ENCODE results near the gene PNMA8C.
"Not testable (repeated sequence)": the region's sequence is repeated elsewhere in the genome, so short reads cannot be mapped to it uniquely, and the experiment has no call there.

The PNMA8C gene

DNA sequence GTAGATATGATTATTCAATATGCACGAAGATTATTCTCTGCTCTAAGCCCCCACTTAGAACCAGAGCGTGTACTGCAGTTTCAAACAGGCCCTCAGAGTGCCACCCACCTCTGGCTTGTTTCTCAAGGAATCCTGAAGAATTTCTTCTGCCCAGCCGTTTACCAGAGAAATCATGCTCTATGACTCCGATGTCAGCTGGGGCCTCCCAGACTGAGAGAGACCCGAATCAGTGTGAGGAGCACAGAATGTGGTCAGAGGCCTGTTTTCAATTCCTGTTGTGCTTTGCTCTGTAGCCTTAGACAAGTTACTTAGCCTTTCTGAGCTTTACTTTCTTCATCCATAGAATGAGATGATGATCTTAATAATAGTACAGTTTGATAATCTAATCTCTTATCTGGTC is 5.5 kb downstream of the PNMA8C start:
- H3K4me3 ChIP-seq: no peak overlapping the region
- H3K36me3 ChIP-seq (ENCODE audit: insufficient read depth, low read length): no peaks in the 10 kb centered on the region
- TF ChIP-seq POLR2AphosphoS5 (IDR thresholded peaks at IDR 0.05; ENCODE audit: borderline replicate concordance, low read depth, low read length) (no peak), EZH2 (IDR thresholded peaks at IDR 0.05) (no peak), FOXP2 (optimal IDR thresholded peaks at IDR 0.05; ENCODE audit: control extremely low read depth, extremely low read length, insufficient read depth) (no peak)
- no peak overlapping the region for H3K9ac ChIP-seq (ENCODE audit: insufficient read length)
- no peak overlapping the region for H3K27ac ChIP-seq
- H3K9me3 ChIP-seq (ENCODE audit: low read depth, low read length): no peaks in the 10 kb centered on the region
- no peak for DNase-seq (ENCODE audit: low read depth, low spot score)

DNA sequence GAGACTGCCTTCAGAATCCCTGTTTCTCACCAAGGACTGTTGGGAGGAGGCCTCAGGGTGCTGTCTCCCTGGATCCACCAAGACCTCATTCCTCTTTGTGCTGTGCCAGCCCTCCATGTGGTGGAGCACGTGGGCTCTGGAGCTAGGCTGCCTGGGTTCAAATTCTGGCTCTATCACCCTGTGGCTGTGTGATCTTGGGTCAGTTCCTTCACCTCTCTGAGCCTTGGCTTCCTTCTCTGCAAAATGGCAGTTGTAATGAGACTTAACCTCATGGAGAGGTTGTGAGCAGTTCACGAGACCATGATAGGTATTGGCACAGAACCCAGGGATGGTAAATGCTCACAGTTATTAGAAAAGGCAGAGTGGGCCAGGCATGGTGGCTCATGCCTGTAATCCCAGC is 6.4 kb downstream of the PNMA8C start:
- H3K4me3 ChIP-seq: no peak overlapping the region
- H3K36me3 ChIP-seq (ENCODE audit: insufficient read depth, low read length): no peaks in the 10 kb centered on the region
- no peak for DNase-seq (ENCODE audit: low read depth, low spot score)
- TF ChIP-seq EZH2 (IDR thresholded peaks at IDR 0.05) (no peak), FOXP2 (optimal IDR thresholded peaks at IDR 0.05; ENCODE audit: control extremely low read depth, extremely low read length, insufficient read depth) (no peak), POLR2AphosphoS5 (IDR thresholded peaks at IDR 0.05; ENCODE audit: borderline replicate concordance, low read depth, low read length) (no peak)
- H3K27ac ChIP-seq: no peak overlapping the region
- no peak overlapping the region for H3K9ac ChIP-seq (ENCODE audit: insufficient read length)
- H3K9me3 ChIP-seq (ENCODE audit: low read depth, low read length): no peaks in the 10 kb centered on the region

DNA sequence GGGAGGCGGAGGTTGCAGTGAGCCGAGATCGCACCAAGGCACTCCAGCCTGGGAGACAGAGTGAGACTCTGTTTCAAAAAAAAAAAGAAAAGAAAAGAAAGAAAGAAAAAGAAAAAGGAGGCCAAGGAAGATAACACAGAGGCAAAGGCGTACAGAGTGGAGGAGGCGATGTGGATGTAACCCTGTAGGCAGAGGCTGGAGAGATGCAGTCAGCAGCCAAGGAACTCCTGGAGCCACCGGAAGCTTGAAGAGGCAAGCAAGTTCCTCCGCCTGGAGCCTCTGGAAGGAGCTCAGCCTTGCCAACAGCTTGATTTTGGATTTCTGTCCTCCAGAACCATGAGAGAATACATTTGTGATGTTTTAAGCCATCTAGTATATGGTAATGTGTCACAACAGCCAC is 8.7 kb downstream of the PNMA8C start:
- peak overlapping the region; percentile 47 for H3K4me3 ChIP-seq
- DNase-seq (ENCODE audit: low read depth, low spot score): no peak
- H3K27ac ChIP-seq: peak overlapping the region; percentile 93
- no peaks in the 10 kb centered on the region for H3K9me3 ChIP-seq (ENCODE audit: low read depth, low read length)
- no peaks in the 10 kb centered on the region for H3K36me3 ChIP-seq (ENCODE audit: insufficient read depth, low read length)
- no peak overlapping the region for H3K9ac ChIP-seq (ENCODE audit: insufficient read length)
- TF ChIP-seq EZH2 (IDR thresholded peaks at IDR 0.05): no peak
- TF ChIP-seq POLR2AphosphoS5 (IDR thresholded peaks at IDR 0.05; ENCODE audit: borderline replicate concordance, low read depth, low read length): no peak
- TF ChIP-seq FOXP2 (optimal IDR thresholded peaks at IDR 0.05; ENCODE audit: control extremely low read depth, extremely low read length, insufficient read depth): no peak

DNA sequence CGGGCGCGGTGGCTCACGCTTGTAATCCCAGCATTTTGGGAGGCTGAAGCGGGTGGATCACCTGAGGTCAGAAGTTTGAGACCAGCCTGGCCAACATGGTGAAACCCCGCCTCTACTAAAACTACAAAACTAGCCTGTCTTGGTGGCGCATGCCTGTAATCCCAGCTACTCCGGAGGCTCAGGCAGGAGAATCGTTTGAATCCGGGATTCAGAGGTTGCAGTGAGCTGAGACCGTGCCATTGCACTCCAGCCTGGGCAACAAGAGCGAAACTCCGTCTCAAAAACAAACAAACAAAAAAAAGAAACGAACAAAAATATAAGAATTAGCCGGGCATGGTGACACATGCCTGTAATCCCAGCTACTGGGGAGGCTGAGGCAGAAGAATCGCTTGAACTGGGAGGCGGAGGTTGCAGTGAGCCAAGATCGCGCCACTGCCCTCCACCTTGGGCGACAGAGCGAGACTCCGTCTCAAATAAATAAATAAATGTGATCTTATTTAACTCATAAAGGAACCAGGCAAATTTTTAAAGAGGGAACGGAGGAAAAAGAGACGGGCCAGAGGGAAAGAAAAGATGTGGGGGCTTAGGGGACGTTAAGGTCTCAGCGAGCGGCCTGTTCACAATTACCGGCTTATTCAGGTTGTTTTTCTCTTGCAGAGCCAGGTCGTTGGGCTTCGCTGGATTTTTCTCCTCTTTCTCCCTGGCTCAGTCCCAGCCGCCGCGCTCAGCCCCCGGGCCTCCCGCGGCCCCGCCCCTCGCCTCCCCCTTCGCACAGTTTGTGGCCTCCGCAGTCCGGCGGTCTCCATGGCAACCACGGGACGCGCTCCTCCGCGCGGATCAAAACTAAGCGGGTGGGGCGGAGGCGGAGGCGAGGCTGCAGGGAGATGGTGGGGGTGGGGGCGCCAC is 12.7 kb downstream of the PNMA8C start:
- H3K36me3 ChIP-seq (ENCODE audit: insufficient read depth, low read length); H3K9me3 ChIP-seq (ENCODE audit: low read depth, low read length); DNase-seq (ENCODE audit: low read depth, low spot score): not testable (repeated sequence)
- H3K4me3 ChIP-seq: peak overlapping the region; percentile 74
- H3K27ac ChIP-seq: peak overlapping the region; percentile 55
- peak; percentile 41; the same call in 1 of the 2 replicates for TF ChIP-seq POLR2AphosphoS5 (IDR thresholded peaks at IDR 0.05; ENCODE audit: borderline replicate concordance, low read depth, low read length)
- peak overlapping the region; percentile 47 for H3K9ac ChIP-seq (ENCODE audit: insufficient read length)

DNA sequence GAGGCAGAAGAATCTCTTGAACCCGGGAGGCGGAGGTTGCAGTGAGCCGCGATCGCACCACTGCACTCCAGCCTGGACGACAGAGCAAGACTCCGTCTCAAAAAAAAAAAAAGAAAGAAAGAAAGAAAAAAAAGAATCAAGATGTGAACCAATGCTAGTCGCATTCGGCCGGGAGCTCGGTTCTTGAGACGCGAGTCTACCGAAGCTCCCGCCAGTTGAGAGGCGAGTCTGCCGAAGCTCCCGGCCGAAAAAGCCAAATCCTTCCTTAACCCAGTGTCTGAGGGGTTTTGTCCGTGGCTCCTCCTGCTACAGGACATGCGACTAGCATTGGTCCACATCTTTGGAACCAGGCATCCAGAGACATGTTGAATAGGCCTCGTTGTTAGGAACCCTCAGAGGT is 13.8 kb downstream of the PNMA8C start:
- Histone ChIP-seq H3K27ac (0 out of 2 replicates have a peak overlapping the region, but pooled peaks have one; percentile 46), H3K36me3 (ENCODE audit: insufficient read depth, low read length) (peaks cover 15% of the 10 kb centered on the region)
- not testable (repeated sequence) for H3K4me3 ChIP-seq; DNase-seq (ENCODE audit: low read depth, low spot score); H3K9me3 ChIP-seq (ENCODE audit: low read depth, low read length); H3K9ac ChIP-seq (ENCODE audit: insufficient read length)

DNA sequence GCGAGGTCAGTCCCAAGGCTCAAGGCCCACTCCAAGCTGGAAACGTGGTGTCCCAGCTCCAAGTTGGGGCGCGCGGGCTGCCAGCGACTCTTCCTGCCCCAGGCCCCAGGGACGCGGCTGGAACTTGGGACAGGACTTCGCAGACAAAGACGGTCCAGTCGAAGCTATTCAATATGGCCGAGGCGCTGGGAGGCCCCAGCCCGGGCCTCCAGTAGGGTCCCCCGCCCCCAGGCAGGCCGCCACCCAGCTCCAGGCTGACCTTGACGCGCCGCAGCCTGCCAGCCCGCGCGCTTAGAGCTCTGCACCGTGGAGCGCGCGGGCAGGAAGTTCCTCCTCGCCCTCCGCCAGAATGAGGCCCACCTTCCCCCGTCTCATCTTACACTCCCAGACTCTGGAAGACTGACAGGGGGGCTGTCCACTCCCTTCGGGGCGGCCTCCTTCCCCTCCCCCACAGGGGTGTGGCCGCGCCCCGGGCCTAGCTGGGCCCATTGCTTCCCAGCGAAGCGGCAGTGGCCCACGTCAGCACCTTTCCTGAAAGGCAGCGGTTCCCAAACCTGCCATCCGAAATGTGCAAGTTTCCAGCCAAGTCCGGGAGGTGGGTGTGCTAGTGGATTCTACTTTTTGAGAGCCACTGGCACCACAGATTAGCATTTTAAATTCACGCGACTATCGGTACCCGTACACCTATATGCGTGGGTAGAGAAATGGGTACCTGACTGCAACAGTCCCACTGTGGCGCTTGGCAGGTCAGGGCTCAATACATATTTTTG is 15.3 kb downstream of the PNMA8C start, which contains the start of gene CCDC8:
TSS of gene CCDC8 (minus strand) at position 303 of the 770 bp plus-strand sequence. CDS start 754 bp downstream, outside the sequence.
- H3K9ac ChIP-seq (ENCODE audit: insufficient read length): peak within 1 kb of the TSS; percentile 87
- peak; percentile 98 for TF ChIP-seq POLR2AphosphoS5 (IDR thresholded peaks at IDR 0.05; ENCODE audit: borderline replicate concordance, low read depth, low read length)
- no peak for TF ChIP-seq EZH2 (IDR thresholded peaks at IDR 0.05)
- TF ChIP-seq FOXP2 (optimal IDR thresholded peaks at IDR 0.05; ENCODE audit: control extremely low read depth, extremely low read length, insufficient read depth): peak; percentile 81
- no peak for DNase-seq (ENCODE audit: low read depth, low spot score)
- no peaks in the 10 kb centered on the region for H3K9me3 ChIP-seq (ENCODE audit: low read depth, low read length)
- H3K4me3 ChIP-seq: peak within 1 kb of the TSS; percentile 94
- H3K36me3 ChIP-seq (ENCODE audit: insufficient read depth, low read length): peaks cover 15% of the 10 kb centered on the region
- H3K27ac ChIP-seq: peak within 1 kb of the TSS; percentile 71

DNA sequence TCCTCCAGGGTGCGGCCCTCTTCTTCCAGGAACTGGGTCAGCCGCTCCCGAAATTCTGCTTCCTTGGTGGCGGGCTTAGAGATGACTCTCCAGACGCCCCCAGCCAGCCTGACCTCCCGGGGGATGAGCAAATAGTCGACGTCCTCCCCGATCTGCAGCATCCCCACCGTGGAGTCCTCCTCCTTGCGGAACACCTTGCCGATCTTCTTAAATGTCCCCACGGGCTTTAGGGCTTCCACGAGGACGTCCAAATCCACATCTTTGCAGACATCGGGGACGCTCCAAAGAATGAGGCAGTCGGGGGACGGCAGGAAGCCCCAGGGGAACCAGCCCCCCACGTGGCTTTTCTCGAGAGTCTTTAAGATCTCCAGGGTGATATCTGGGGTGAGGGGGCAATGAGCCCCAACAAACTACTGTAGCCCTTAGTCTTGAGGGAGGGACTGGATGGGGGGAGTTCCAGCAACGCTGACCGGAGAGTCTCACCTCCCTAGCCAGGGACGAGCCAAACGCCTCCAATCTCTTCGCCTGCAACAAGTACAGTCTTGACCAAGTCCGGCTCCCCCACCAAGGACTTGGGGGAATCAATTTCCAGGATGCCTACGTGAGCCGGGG is 16.0 kb downstream of the PNMA8C start:
- Histone ChIP-seq H3K9ac (ENCODE audit: insufficient read length) (peak overlapping the region; percentile 87), H3K27ac (peak overlapping the region; percentile 25; the same call in 1 of the 2 replicates), H3K36me3 (ENCODE audit: insufficient read depth, low read length) (peaks cover 15% of the 10 kb centered on the region), H3K4me3 (peak overlapping the region; percentile 94), H3K9me3 (ENCODE audit: low read depth, low read length) (no peaks in the 10 kb centered on the region)
- TF ChIP-seq FOXP2 (optimal IDR thresholded peaks at IDR 0.05; ENCODE audit: control extremely low read depth, extremely low read length, insufficient read depth) (no peak), EZH2 (IDR thresholded peaks at IDR 0.05) (no peak), POLR2AphosphoS5 (IDR thresholded peaks at IDR 0.05; ENCODE audit: borderline replicate concordance, low read depth, low read length) (no peak)
- DNase-seq (ENCODE audit: low read depth, low spot score): no peak
